Stimulated activated CD4-positive, alpha-beta T cell treated with anti-CD3 and anti-CD28 coated beads, Interleukin-12 subunit alpha, Interleukin-12 subunit beta, amount 100 ng/mL, for 48 hours (primary cell): ENCODE results near the gene AATF.

Experiments
- DNase-seq, 3 donors: peaks; one replicate each; pipeline ENCODE4 v3.0.0-alpha.2; 2020; ENCODE audit warnings: low read depth in 2 of 3, low spot score in 1 of 3

AATF gene

DNA sequence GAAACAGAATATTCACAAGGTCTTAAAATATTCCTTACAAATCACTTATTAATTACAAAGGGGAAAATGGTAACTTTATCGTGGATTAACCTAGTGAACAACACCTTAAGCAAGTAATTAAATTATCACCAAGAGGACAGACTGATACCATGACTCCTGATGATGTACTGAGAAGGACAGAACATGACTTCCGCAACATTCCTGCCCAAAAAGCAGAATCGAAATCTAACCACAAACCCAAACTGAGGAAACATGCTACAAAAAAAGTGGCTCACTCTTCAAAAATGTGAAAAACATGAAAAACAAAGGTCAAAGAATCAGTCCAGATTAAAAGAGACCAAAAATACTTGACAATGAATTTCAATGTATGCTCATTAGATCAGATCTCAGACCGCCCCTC is 151.5 kb downstream of the AATF start:
- DNase-seq: no peak

GRCh38 chr17:37101306-37101705 is 152.6 kb downstream of the AATF start:
- no peak for DNase-seq

- DNase-seq: no peak
These were observed 154.5 kb downstream of the AATF start for GRCh38 chr17:37103231-37103630.

DNA sequence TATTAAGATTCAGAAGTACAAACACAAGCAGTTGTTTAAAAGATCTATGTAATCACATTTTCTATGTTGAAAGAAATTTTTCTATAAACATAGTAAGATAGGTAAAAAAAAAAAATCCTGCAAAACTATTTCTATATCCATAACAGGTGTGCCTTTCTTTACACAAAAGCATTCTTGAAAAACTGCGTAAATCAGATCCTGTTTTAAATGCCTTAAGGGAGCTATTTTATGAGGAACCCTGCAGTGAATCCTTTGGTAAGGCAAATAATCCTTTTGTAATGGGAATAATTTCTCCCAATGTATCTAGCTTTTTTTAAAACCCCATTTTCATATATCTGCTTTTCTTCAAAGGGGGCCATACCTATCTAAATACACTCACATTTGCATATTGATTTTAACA is 157.3 kb downstream of the AATF start:
- DNase-seq: no peak
